HepG2 (cell line): Measurements from ENCODE around the gene PPP2R2C. TPM values are rescaled to one million over a fixed set of nuclear protein-coding genes. Genes with fewer than 3 reads are reported as not detected.

Experiments
- ATAC-seq: fragments of 200-7000 bp; cut with Tn5 transposase; 3 replicates; pipeline ENCODE4 v1.9.1; 2020; ENCODE audit warnings: mild to moderate bottlenecking, moderate library complexity
- BruUV-seq: library from RNA; stranded (reverse); fragments of 400-500 nt; replicated peaks from 2 replicates; lab custom pipeline; 2021; lab: Mats Ljungman, UMichigan
- CTCF ChIA-PET: fragments of 300-600 bp; formaldehyde crosslinking; extraction: SDS; loops from one replicate; lab custom pipeline; 2021; ENCODE audit warnings: low total read pairs, inconsistent platforms, low intra/inter-chr PET ratio; lab: Yijun Ruan, JAX
- POLR2A ChIA-PET: fragments of 350-600 bp; sonication (Branson Sonifier 250); formaldehyde crosslinking; loops from one replicate; lab custom pipeline; 2020; ENCODE audit warnings: antibody characterized with exemption, inconsistent platforms; lab: Yijun Ruan, JAX
- DNase-seq: peaks from one replicate; pipeline ENCODE4 v3.0.0-alpha.2; 2015; ENCODE audit warnings: low spot score
- FAIRE-seq: peaks from 3 replicates; lab custom pipeline; 2011; peaks lifted over from hg19 to GRCh38; lab: Jason Lieb, UNC
- H2AFZ ChIP-seq: one replicate; pipeline ENCODE4 v1.6.1; 2011; ENCODE audit warnings: low read length, inconsistent platforms
- H3K27ac ChIP-seq: fragments of 300-600 bp; 3 replicates; pipeline ENCODE4 v1.8.0; 2011; ENCODE audit warnings: mixed run types, mild to moderate bottlenecking, mixed read lengths, low read length, inconsistent platforms; ENCODE audit not compliant: insufficient read depth; ENCODE audit errors: extremely low read length
- H3K27me3 ChIP-seq, 2 experiments: fragments of 200-600 bp in 1 of 2; 2 replicates in 1 of 2; 3 replicates in 1 of 2; pipeline versions ENCODE4 v1.6.0 to v1.8.0; 2011; ENCODE audit warnings: low read length in 2 of 2, mild to moderate bottlenecking in 2 of 2, moderate library complexity in 2 of 2, inconsistent platforms in 1 of 2; ENCODE audit not compliant: insufficient read depth in 2 of 2, control insufficient read depth in 1 of 2
- H3K36me3 ChIP-seq, 2 experiments: fragments of 200-600 bp in 1 of 2; replicated peaks in 1 of 2; 2 replicates in 1 of 2; 3 replicates in 1 of 2; pipeline versions ENCODE4 v1.5.1 to v1.8.0; 2011; ENCODE audit warnings: low read length in 2 of 2, inconsistent platforms in 1 of 2; ENCODE audit not compliant: insufficient read depth in 2 of 2, control insufficient read depth in 1 of 2
- H3K4me1 ChIP-seq: 2 replicates; pipeline ENCODE4 v1.5.1; 2012; ENCODE audit warnings: low read length, inconsistent platforms; ENCODE audit not compliant: insufficient read depth
- H3K4me2 ChIP-seq: 2 replicates; pipeline ENCODE4 v1.6.0; 2011; ENCODE audit warnings: low read depth, low read length, inconsistent platforms
- H3K4me3 ChIP-seq, 3 experiments: fragments of 200-600 bp in 1 of 3; sonication (generic), shearing (Covaris generic) in 1 of 3; replicated peaks in 1 of 3; 2 replicates each; pipeline ENCODE4 v1.5.1; 2011 to 2016; ENCODE audit warnings: low read length in 3 of 3, inconsistent platforms in 2 of 3, low read depth in 2 of 3, mild to moderate bottlenecking in 2 of 3, control low read depth in 1 of 3, mixed read lengths in 1 of 3; ENCODE audit not compliant: insufficient read depth in 1 of 3
- H3K79me2 ChIP-seq: one replicate; pipeline ENCODE4 v1.6.1; 2011; ENCODE audit warnings: low read length, inconsistent platforms; ENCODE audit not compliant: insufficient read depth
- H3K9ac ChIP-seq: 2 replicates; pipeline ENCODE4 v1.6.0; 2011; ENCODE audit warnings: mild to moderate bottlenecking, low read depth, low read length, inconsistent platforms; ENCODE audit not compliant: insufficient read depth
- H3K9me3 ChIP-seq: 2 replicates; pipeline ENCODE4 v1.5.1; 2012; ENCODE audit warnings: mild to moderate bottlenecking, low read length
- H4K20me1 ChIP-seq: 2 replicates; pipeline ENCODE4 v1.6.0; 2011; ENCODE audit warnings: inconsistent platforms, mild to moderate bottlenecking, low read length, moderate library complexity; ENCODE audit not compliant: insufficient read depth
- NFRKB ChIP-seq: fragments of 450-650 bp; IDR thresholded peaks from 2 replicates; pipeline ENCODE4 v1.6.1; 2017
- NFYB ChIP-seq: sonication (generic); formaldehyde crosslinking; IDR thresholded peaks from 2 replicates; pipeline ENCODE4 v1.4.0; 2020; ENCODE audit warnings: missing genetic modification reagents
- SP2 ChIP-seq: sonication (generic); formaldehyde crosslinking; IDR thresholded peaks from 2 replicates; pipeline ENCODE4 v1.5.1; 2020; ENCODE audit warnings: mild to moderate bottlenecking, missing genetic modification reagents
- TBP ChIP-seq: sonication (generic); formaldehyde crosslinking; IDR thresholded peaks from 2 replicates; pipeline ENCODE4 v1.5.0; 2020; ENCODE audit warnings: missing genetic modification reagents
- TIGD3 ChIP-seq: sonication (generic); formaldehyde crosslinking; IDR thresholded peaks from 2 replicates; pipeline ENCODE4 v1.5.1; 2020; ENCODE audit warnings: mild to moderate bottlenecking, missing genetic modification reagents, borderline replicate concordance
- ZEB1 ChIP-seq: IDR thresholded peaks from 2 replicates; pipeline ENCODE4 v1.6.1; 2012; ENCODE audit warnings: mild to moderate bottlenecking, low read depth, inconsistent platforms; ENCODE audit not compliant: insufficient replicate concordance
- ZFP91 ChIP-seq: sonication (generic); formaldehyde crosslinking; IDR thresholded peaks from 2 replicates; pipeline ENCODE4 v1.9.0; 2022; ENCODE audit warnings: missing genetic modification reagents, mild to moderate bottlenecking, borderline replicate concordance
- ZFX ChIP-seq: sonication (generic); formaldehyde crosslinking; IDR thresholded peaks from 2 replicates; pipeline ENCODE4 v1.4.0; 2020; ENCODE audit warnings: mild to moderate bottlenecking, low read depth, missing genetic modification reagents, moderate library complexity
- ZMAT3 ChIP-seq: sonication (generic); formaldehyde crosslinking; conservative IDR thresholded peaks from 2 replicates; pipeline ENCODE4 v1.7.0; 2021; ENCODE audit warnings: missing genetic modification reagents
- ZMYM3 ChIP-seq: sonication (generic); formaldehyde crosslinking; IDR thresholded peaks from 2 replicates; pipeline ENCODE4 v1.5.1; 2020; ENCODE audit warnings: mild to moderate bottlenecking, missing genetic modification reagents
- ZNF256 ChIP-seq: sonication (generic); formaldehyde crosslinking; conservative IDR thresholded peaks from 2 replicates; pipeline ENCODE4 v1.4.0; 2020; ENCODE audit warnings: missing genetic modification reagents
- ZNF335 ChIP-seq: sonication (generic); formaldehyde crosslinking; IDR thresholded peaks from 2 replicates; pipeline ENCODE4 v1.4.0; 2020; ENCODE audit warnings: missing genetic modification reagents
- ZNF552 ChIP-seq: sonication (generic); formaldehyde crosslinking; IDR thresholded peaks from 2 replicates; pipeline ENCODE4 v1.9.0; 2022; ENCODE audit warnings: missing genetic modification reagents, mild to moderate bottlenecking, borderline replicate concordance
- ZNF557 ChIP-seq: sonication (generic); formaldehyde crosslinking; IDR thresholded peaks from 2 replicates; pipeline ENCODE4 v1.4.0; 2020; ENCODE audit warnings: missing genetic modification reagents
- ZNF781 ChIP-seq: sonication (generic); formaldehyde crosslinking; IDR thresholded peaks from 2 replicates; pipeline ENCODE4 v1.5.1; 2020; ENCODE audit warnings: borderline replicate concordance, mild to moderate bottlenecking, missing genetic modification reagents; ENCODE audit errors: not compliant biosample characterization
- ZNF792 ChIP-seq: IDR thresholded peaks from 2 replicates; pipeline ENCODE4 v1.6.1; 2016
- ZNF850 ChIP-seq: sonication (generic); formaldehyde crosslinking; conservative IDR thresholded peaks from 2 replicates; pipeline ENCODE4 v1.9.0; 2021; ENCODE audit warnings: mild to moderate bottlenecking, missing genetic modification reagents
- ZSCAN31 ChIP-seq: sonication (generic); formaldehyde crosslinking; IDR thresholded peaks from 2 replicates; pipeline ENCODE4 v1.5.0; 2020; ENCODE audit warnings: low read depth, mild to moderate bottlenecking, missing genetic modification reagents
- ZZZ3 ChIP-seq: sonication (generic); formaldehyde crosslinking; IDR thresholded peaks from 2 replicates; pipeline ENCODE4 v1.4.0; 2020; ENCODE audit warnings: missing genetic modification reagents, mild to moderate bottlenecking, borderline replicate concordance
- WGBS: methylation state at CpG from one replicate; pipeline ENCODE4 v1.1.6; 2017; ENCODE audit warnings: low lambda C conversion rate; 5-methylcytosine and 5-hydroxymethylcytosine counted together
- in situ Hi-C: cut with HindIII; loops from 2 replicates; pipeline ENCODE4 v1.10.0; 2017; ENCODE audit warnings: low pct_unique_long_range_greater_than_20kb; ENCODE audit not compliant: extremely low pct_ligation_motif_present
- intact Hi-C: fragments of 100-400 bp; cut with micrococcal nuclease; formaldehyde crosslinking; loops from one replicate; pipeline ENCODE4 v1.10.0; 2022; ENCODE audit not compliant: unreplicated experiment
- polyA plus RNA-seq, 8 experiments: library from polyadenylated mRNA; depleted of rRNA in 3 of 8; stranded (reverse) in 7 of 8; unstranded in 1 of 8; fragments of >200 nt; fragmentation: Illumina TruSeq in 4 of 8; extraction: Trizol in 4 of 8; gene quantifications; 2 replicates each; pipeline versions ENCODE4 v1.2.1 to v1.2.3, GENCODE V29; 2011 to 2016; ENCODE audit warnings: low read depth in 4 of 8, missing spikeins in 1 of 8, mixed read lengths in 1 of 8; ENCODE audit not compliant: insufficient read depth in 1 of 8
- total RNA-seq, 5 experiments: library from RNA; depleted of rRNA; stranded (reverse); fragments of >200 nt; fragmentation: Illumina TruSeq; extraction: Trizol; gene quantifications; 2 replicates each; pipeline ENCODE4 v1.2.3, GENCODE V29; 2016; ENCODE audit warnings: low read depth in 1 of 5

The PPP2R2C gene
- total and polyA plus RNA-seq, 2 of the 13 experiments (the other 11 are each of a cell fraction or from before 2014, with no cell fraction given): 0.60 to 8.6 TPM

GRCh38 chr4:6379767-6380745 lies 92.4 kb downstream of the PPP2R2C start (continued):
- TF ChIP-seq ZNF552 (CRISPR knock-in tag) (no peak), ZNF781 (CRISPR knock-in tag) (no peak), ZNF792 (CRISPR knock-in tag) (no peak)

GRCh38 chr4:6378493-6379445 lies 93.6 kb downstream of the PPP2R2C start:
- no peak for FAIRE-seq
- Histone ChIP-seq H4K20me1 (no peaks in the 10 kb centered on the region), H2AFZ (no peak overlapping the region), H3K27ac (no peak overlapping the region), H3K27me3 (peaks cover 11 to 88% of the 10 kb centered on the region in 2 experiments), H3K4me1 (no peaks in the 10 kb centered on the region), H3K9me3 (no peaks in the 10 kb centered on the region), H3K9ac (no peak overlapping the region), H3K4me2 (no peak overlapping the region), H3K79me2 (no peaks in the 10 kb centered on the region), H3K4me3 (no peak overlapping the region), H3K36me3 (no peaks in the 10 kb centered on the region)
- POLR2A ChIA-PET: no interaction called here
- BruUV-seq: no TSS peak
- 34% methylated on average over 23 of the region's 41 CpGs for WGBS
- DNase-seq: no peak
- CTCF ChIA-PET: no interaction called here
- ATAC-seq: no peak
- in situ Hi-C loops: no loop called here
- intact Hi-C loops: no loop called here
- TF ChIP-seq ZMAT3 (CRISPR knock-in tag) (no peak), ZMYM3 (CRISPR knock-in tag) (no peak), ZEB1 (no peak), ZFX (CRISPR knock-in tag) (no peak), ZSCAN31 (CRISPR knock-in tag) (no peak), ZNF850 (CRISPR knock-in tag) (no peak), ZNF335 (CRISPR knock-in tag) (no peak), ZFP91 (no peak), ZZZ3 (no peak), NFRKB (no peak), TIGD3 (CRISPR knock-in tag) (no peak), ZNF256 (no peak), NFYB (CRISPR knock-in tag) (no peak), ZNF557 (CRISPR knock-in tag) (no peak), TBP (CRISPR knock-in tag) (no peak), ZNF781 (CRISPR knock-in tag) (no peak), SP2 (CRISPR knock-in tag) (no peak)
